Skin epidermis (tissue), 12 donors: Measurements from ENCODE around the gene ABL1.

ENCODE experiments used
- H3K27ac ChIP-seq, 21 experiments: fragments of 200-600 bp; sonication (generic) in 11 of 21; one replicate each; pipeline ENCODE4 v1.5.0; 2020; ENCODE audit warnings: mild to moderate bottlenecking in 3 of 21, inconsistent platforms in 2 of 21, moderate library complexity in 2 of 21
- H3K4me3 ChIP-seq, 7 experiments: fragments of 200-600 bp; sonication (generic) in 2 of 7; one replicate each; pipeline ENCODE4 v1.5.0; 2020; ENCODE audit warnings: inconsistent platforms in 2 of 7, mild to moderate bottlenecking in 2 of 7, moderate library complexity in 1 of 7

ABL1 gene

GRCh38 chr9:130865921-130866320 lies 30.9 kb downstream of the ABL1 start:
- Histone ChIP-seq H3K27ac (no peak overlapping the region), H3K4me3 (no peak overlapping the region)

- no peak overlapping the region for H3K4me3 ChIP-seq
- no peak overlapping the region for H3K27ac ChIP-seq
These were observed 31.5 kb downstream of the ABL1 start for GRCh38 chr9:130866474-130866965.

- no peak overlapping the region for H3K27ac ChIP-seq
- no peak overlapping the region for H3K4me3 ChIP-seq
These were observed 32.5 kb downstream of the ABL1 start for GRCh38 chr9:130867556-130867955.

- no peak overlapping the region for H3K27ac ChIP-seq
These were observed 33.2 kb downstream of the ABL1 start for GRCh38 chr9:130868230-130868629.

GRCh38 chr9:130869250-130869649 lies 34.2 kb downstream of the ABL1 start:
- Histone ChIP-seq H3K4me3 (no peak overlapping the region), H3K27ac (no peak overlapping the region)

More at GRCh38 chr9:130868230-130868629, 33.2 kb downstream of the ABL1 start:
- no peak overlapping the region for H3K4me3 ChIP-seq

GRCh38 chr9:130870491-130871381 lies 35.7 kb downstream of the ABL1 start:
- Histone ChIP-seq H3K4me3 (no peak overlapping the region), H3K27ac (no peak overlapping the region)

- H3K4me3 ChIP-seq, result no peak overlapping the region
- no peak overlapping the region for H3K27ac ChIP-seq
These were observed 36.5 kb downstream of the ABL1 start for GRCh38 chr9:130871395-130872062.

- no peak overlapping the region for H3K4me3 ChIP-seq
- H3K27ac ChIP-seq, result no peak overlapping the region
These were observed 37.0 kb downstream of the ABL1 start for GRCh38 chr9:130872093-130872492.

GRCh38 chr9:130872508-130872907 lies 37.5 kb downstream of the ABL1 start:
- Histone ChIP-seq H3K27ac (no peak overlapping the region), H3K4me3 (no peak overlapping the region)

- Histone ChIP-seq H3K27ac (no peak overlapping the region), H3K4me3 (no peak overlapping the region)
These were observed 38.0 kb downstream of the ABL1 start for GRCh38 chr9:130872912-130873503.

GRCh38 chr9:130873966-130874365 lies 38.9 kb downstream of the ABL1 start:
- Histone ChIP-seq H3K4me3 (no peak overlapping the region), H3K27ac (no peak overlapping the region)

GRCh38 chr9:130874783-130875182 lies 39.7 kb downstream of the ABL1 start:
- H3K4me3 ChIP-seq, result no peak overlapping the region
- no peak overlapping the region for H3K27ac ChIP-seq

GRCh38 chr9:130877300-130877699 lies 42.2 kb downstream of the ABL1 start:
- Histone ChIP-seq H3K4me3 (no peak overlapping the region), H3K27ac (no peak overlapping the region)

- Histone ChIP-seq H3K4me3 (no peak overlapping the region), H3K27ac (no peak overlapping the region)
These were observed 43.2 kb downstream of the ABL1 start for GRCh38 chr9:130878295-130878694.

GRCh38 chr9:130879863-130880411 lies 44.9 kb downstream of the ABL1 start:
- Histone ChIP-seq H3K4me3 (no peak overlapping the region), H3K27ac (no peak overlapping the region)

GRCh38 chr9:130880599-130881220 lies 45.7 kb downstream of the ABL1 start:
- H3K27ac ChIP-seq, result no peak overlapping the region
- no peak overlapping the region for H3K4me3 ChIP-seq

- Histone ChIP-seq H3K27ac (no peak overlapping the region), H3K4me3 (no peak overlapping the region)
These were observed 46.5 kb downstream of the ABL1 start for GRCh38 chr9:130881516-130881915.

GRCh38 chr9:130882696-130883225 lies 47.7 kb downstream of the ABL1 start:
- H3K4me3 ChIP-seq, result no peak overlapping the region
- H3K27ac ChIP-seq, result no peak overlapping the region

- Histone ChIP-seq H3K4me3 (no peak overlapping the region), H3K27ac (no peak overlapping the region)
These were observed 48.4 kb downstream of the ABL1 start for GRCh38 chr9:130883479-130883878.

GRCh38 chr9:130884111-130884531 lies 49.1 kb downstream of the ABL1 start:
- Histone ChIP-seq H3K27ac (no peak overlapping the region), H3K4me3 (no peak overlapping the region)
